Sigmoid colon (tissue), 7 donors: ENCODE results near the gene ROPN1B. TPM values are rescaled to one million over a fixed set of nuclear protein-coding genes. Genes with fewer than 3 reads are reported as not detected.

ENCODE experiments used
- DNase-seq: peaks from one replicate; pipeline ENCODE4 v3.0.0-alpha.2; 2019
- H3K27ac ChIP-seq, 4 donors: fragments of 200-600 bp; sonication (generic); one replicate each; pipeline ENCODE4 v1.5.1; 2016 to 2019; ENCODE audit warnings: mild to moderate bottlenecking in 1 of 4
- H3K27me3 ChIP-seq, 3 donors: fragments of 200-600 bp; sonication (generic); one replicate each; pipeline ENCODE4 v1.5.1; 2019; ENCODE audit warnings: mild to moderate bottlenecking in 1 of 3
- H3K36me3 ChIP-seq, 4 donors: fragments of 200-600 bp; sonication (generic); one replicate each; pipeline ENCODE4 v1.5.1; 2016 to 2019
- H3K4me1 ChIP-seq, 4 donors: fragments of 200-600 bp; sonication (generic); one replicate each; pipeline ENCODE4 v1.5.1; 2017 to 2019
- H3K4me3 ChIP-seq, 4 donors: fragments of 200-600 bp; sonication (generic); one replicate each; pipeline ENCODE4 v1.5.1; 2017 to 2019; ENCODE audit warnings: mild to moderate bottlenecking in 2 of 4, moderate library complexity in 1 of 4
- H3K9me3 ChIP-seq, 4 donors: fragments of 200-600 bp in 3 of 4; sonication (generic) in 3 of 4; one replicate each; pipeline versions ENCODE4 v1.5.1 to v1.6.1; 2013 to 2019
- EP300 ChIP-seq, 4 donors: sonication (generic); formaldehyde crosslinking; IDR thresholded peaks; one replicate each; pipeline ENCODE4 v1.6.1; 2017; ENCODE audit warnings: antibody characterized with exemption in 4 of 4
- POLR2A ChIP-seq, 2 donors: fragments of 450-650 bp; IDR thresholded peaks; one replicate each; pipeline ENCODE4 v1.6.1; 2016; ENCODE audit warnings: antibody characterized with exemption in 2 of 2, mild to moderate bottlenecking in 2 of 2, moderate library complexity in 2 of 2
- POLR2AphosphoS5 ChIP-seq, 4 donors: sonication (generic); formaldehyde crosslinking; IDR thresholded peaks; one replicate each; pipeline ENCODE4 v1.6.1; 2017; ENCODE audit warnings: antibody characterized with exemption in 4 of 4
- WGBS, 2 donors: extraction: QIAGEN DNeasy Blood & Tissue Kit; methylation state at CpG; one replicate each; pipeline ENCODE4 v1.1.7; 2013; 5-methylcytosine and 5-hydroxymethylcytosine counted together
- intact Hi-C: fragments of 100-400 bp; cut with DNase I; formaldehyde crosslinking; loops from one replicate; pipeline ENCODE4 v1.15.1; 2023
- polyA plus RNA-seq, 3 donors: library from polyadenylated mRNA; stranded (reverse); fragments of 200-250 nt; gene quantifications; one replicate each; pipeline ENCODE4 v1.2.3, GENCODE V29; 2013
- total RNA-seq, 4 donors: library from RNA; depleted of rRNA; stranded (reverse); fragments of >200 nt; gene quantifications; one replicate each; pipeline ENCODE4 v1.1.0, GENCODE V29; 2016
- TF ChIP-seq, protein P1 (sequence below), 4 experiments: fragments of 450-650 bp in 3 of 4; fragments of 200-600 bp in 1 of 4; IDR thresholded peaks; one replicate each; pipeline ENCODE4 v1.5.1; 2016 to 2019; ENCODE audit warnings: antibody characterized with exemption in 4 of 4, mild to moderate bottlenecking in 3 of 4, moderate library complexity in 2 of 4
- donor health status: healthy with polysubstance abuse.
- donor health status: Bipolar disorder and iron deficiency.
- donor health status: healthy.

Gene ROPN1B
- total and polyA plus RNA-seq, 7 donors, result 0.06 to 1.1 TPM; not detected in 5

DNA sequence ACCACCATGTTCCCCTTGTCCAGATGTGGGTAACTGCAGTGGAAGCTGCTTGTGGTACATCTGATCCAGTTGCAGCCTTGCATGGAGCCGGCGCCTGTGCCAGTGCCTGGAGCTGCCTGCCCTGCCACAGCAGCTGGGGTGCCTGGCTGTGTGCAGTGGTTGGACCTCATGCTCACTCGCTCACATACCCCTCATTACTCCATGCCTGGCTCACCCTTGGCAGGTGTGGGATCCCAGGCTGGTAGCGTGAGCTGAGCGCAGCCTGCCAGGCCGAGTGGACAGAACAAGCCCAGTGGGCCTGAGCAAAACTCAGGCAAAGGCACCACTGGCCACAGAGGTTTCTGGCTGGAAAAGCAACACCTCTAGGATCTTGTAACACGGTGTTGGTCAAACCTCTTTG, 35.7 kb downstream of the ROPN1B start:
- Histone ChIP-seq H3K36me3 (peaks cover 7 to 37% (median 15%) of the 10 kb centered on the region in 4 donors), H3K4me3 (no peak overlapping the region), H3K4me1 (no peaks in the 10 kb centered on the region), H3K9me3 (peaks cover 0 to 5% (median 0%) of the 10 kb centered on the region in 4 donors), H3K27ac (no peak overlapping the region), H3K27me3 (no peaks in the 10 kb centered on the region)
- no peak for DNase-seq
- intact Hi-C loops, result no loop called here
- WGBS, 2 donors, result 97% methylated on average over 7 of the region's 7 CpGs
- TF ChIP-seq POLR2A (IDR thresholded peaks at IDR 0.05) (no peak), EP300 (IDR thresholded peaks at IDR 0.05) (no peak)
- TF ChIP-seq, protein P1, sequence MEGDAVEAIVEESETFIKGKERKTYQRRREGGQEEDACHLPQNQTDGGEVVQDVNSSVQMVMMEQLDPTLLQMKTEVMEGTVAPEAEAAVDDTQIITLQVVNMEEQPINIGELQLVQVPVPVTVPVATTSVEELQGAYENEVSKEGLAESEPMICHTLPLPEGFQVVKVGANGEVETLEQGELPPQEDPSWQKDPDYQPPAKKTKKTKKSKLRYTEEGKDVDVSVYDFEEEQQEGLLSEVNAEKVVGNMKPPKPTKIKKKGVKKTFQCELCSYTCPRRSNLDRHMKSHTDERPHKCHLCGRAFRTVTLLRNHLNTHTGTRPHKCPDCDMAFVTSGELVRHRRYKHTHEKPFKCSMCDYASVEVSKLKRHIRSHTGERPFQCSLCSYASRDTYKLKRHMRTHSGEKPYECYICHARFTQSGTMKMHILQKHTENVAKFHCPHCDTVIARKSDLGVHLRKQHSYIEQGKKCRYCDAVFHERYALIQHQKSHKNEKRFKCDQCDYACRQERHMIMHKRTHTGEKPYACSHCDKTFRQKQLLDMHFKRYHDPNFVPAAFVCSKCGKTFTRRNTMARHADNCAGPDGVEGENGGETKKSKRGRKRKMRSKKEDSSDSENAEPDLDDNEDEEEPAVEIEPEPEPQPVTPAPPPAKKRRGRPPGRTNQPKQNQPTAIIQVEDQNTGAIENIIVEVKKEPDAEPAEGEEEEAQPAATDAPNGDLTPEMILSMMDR (IDR thresholded peaks at IDR 0.05), result no peak

DNA sequence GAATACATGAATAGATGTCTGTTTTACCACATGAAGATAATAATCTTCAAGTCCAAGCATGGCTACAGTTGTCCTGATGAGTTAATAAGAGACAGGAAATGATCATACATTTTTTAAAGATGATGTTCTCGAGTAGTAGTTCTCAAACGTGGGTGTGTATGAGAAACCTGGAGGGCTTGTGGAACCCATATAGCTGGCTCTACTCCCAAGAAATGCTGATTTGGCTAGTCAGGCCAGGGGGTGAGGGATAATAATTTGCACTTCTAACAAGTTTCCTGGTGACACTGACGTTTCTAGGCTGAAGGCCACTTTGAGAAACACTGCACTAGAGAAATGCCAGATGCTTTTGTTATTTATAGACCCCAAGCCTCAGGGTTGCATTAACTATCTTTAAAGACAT, 37.0 kb downstream of the ROPN1B start:
- 59 to 61% methylated on average over 3 of the region's 3 CpGs for WGBS, 2 donors
- intact Hi-C loops, result no loop called here
- DNase-seq, result no peak
- TF ChIP-seq EP300 (IDR thresholded peaks at IDR 0.05) (no peak), POLR2A (IDR thresholded peaks at IDR 0.05) (no peak), POLR2AphosphoS5 (IDR thresholded peaks at IDR 0.05) (no peak)
- TF ChIP-seq, protein P1 (IDR thresholded peaks at IDR 0.05), result no peak
- Histone ChIP-seq H3K27ac (no peak overlapping the region), H3K9me3 (no peaks in the 10 kb centered on the region), H3K4me1 (no peaks in the 10 kb centered on the region), H3K36me3 (peaks cover 7 to 48% (median 18%) of the 10 kb centered on the region in 4 donors), H3K27me3 (no peaks in the 10 kb centered on the region), H3K4me3 (no peak overlapping the region)

DNA sequence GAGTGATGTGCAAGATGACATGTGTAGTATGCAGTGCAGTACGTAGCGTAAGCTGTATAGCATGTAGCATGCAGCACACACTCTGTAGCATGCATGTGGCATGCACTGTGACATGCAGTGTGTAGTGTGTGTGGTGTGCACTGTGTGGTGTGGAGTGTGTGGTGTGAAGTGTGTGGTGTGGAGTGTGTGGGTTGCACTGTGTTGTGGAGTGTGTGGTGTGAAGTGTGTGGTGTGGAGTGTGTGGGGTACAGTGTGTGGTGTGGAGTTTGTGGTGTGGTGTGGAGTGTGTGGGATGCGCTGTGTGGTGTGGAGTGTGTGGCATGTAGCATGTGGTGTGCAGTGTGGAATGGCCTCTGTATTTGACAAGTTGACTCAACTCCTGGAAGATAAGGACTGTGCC, 39.2 kb downstream of the ROPN1B start:
- no peak overlapping the region for H3K27ac ChIP-seq
- 97% methylated on average over 3 of the region's 3 CpGs for WGBS, 2 donors

DNA sequence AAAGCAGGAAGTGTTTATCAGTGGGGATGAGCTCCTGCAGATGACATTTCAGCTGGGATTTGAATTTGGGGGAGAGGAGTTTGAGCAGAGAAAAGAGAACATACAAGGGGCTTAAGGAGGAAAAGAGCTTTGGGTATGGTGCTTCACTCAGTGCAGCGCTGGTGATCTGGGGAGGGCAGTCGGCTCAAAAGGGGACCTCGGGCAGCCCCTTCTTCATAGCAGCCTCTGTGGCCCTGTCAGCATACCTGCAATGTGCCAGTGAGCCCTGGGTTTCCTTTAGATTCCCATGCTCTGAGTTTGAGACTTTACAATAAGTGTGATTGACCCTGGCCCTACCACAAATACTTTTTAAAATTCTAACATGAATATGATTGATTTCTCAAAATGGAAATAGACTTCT, 40.2 kb downstream of the ROPN1B start:
- no peak overlapping the region for H3K4me3 ChIP-seq
- DNase-seq, result no peak
- peaks cover 7 to 68% (median 18%) of the 10 kb centered on the region in 4 donors for H3K36me3 ChIP-seq
- H3K4me1 ChIP-seq, result peaks cover 0 to 8% (median 6%) of the 10 kb centered on the region in 4 donors
- 96% methylated on average over 3 of the region's 3 CpGs for WGBS, 2 donors
- H3K9me3 ChIP-seq, result no peaks in the 10 kb centered on the region
- H3K27me3 ChIP-seq, result no peaks in the 10 kb centered on the region
- no peak for TF ChIP-seq POLR2AphosphoS5 (IDR thresholded peaks at IDR 0.05)
- TF ChIP-seq, protein P1 (IDR thresholded peaks at IDR 0.05), result no peak
- no peak overlapping the region for H3K27ac ChIP-seq
- intact Hi-C loops, result no loop called here

More for the DNA sequence above, 39.2 kb downstream of the ROPN1B start:
- Histone ChIP-seq H3K27me3 (no peaks in the 10 kb centered on the region), H3K4me3 (no peak overlapping the region), H3K36me3 (peaks cover 7 to 62% (median 18%) of the 10 kb centered on the region in 4 donors), H3K9me3 (no peaks in the 10 kb centered on the region), H3K4me1 (no peaks in the 10 kb centered on the region)
- DNase-seq, result no peak
- intact Hi-C loops, result no loop called here
- no peak for TF ChIP-seq POLR2AphosphoS5 (IDR thresholded peaks at IDR 0.05)
- TF ChIP-seq EP300 (IDR thresholded peaks at IDR 0.05), result no peak
- no peak for TF ChIP-seq POLR2A (IDR thresholded peaks at IDR 0.05)
- TF ChIP-seq, protein P1 (IDR thresholded peaks at IDR 0.05), result no peak

DNA sequence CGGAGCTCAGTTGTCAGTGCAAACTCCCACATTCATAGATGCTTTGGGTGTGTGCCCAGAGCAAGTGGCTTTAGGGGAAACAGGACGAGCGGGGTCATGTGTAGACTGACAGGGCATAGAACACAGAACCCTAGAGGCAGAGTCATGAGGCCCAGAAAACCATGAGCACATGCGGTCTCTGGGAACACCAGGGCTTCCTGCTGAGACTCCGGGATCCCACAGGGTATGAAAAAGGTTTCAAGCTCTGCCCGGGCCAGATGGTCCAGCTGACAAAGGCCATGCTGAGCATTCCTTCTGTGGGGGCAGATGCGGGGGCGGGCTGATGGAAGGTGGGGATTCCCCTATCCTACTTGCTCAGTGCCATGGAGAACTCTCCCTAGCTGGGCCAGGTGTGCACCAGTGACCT, 44.8 kb downstream of the ROPN1B start:
- H3K4me1 ChIP-seq, result peaks cover 0 to 22% (median 12%) of the 10 kb centered on the region in 4 donors
- TF ChIP-seq EP300 (IDR thresholded peaks at IDR 0.05) (no peak), POLR2AphosphoS5 (IDR thresholded peaks at IDR 0.05) (no peak)
- TF ChIP-seq, protein P1 (IDR thresholded peaks at IDR 0.05), result no peak
- no peak overlapping the region for H3K27ac ChIP-seq
- no peak overlapping the region for H3K4me3 ChIP-seq
- WGBS, 2 donors, result 93 to 94% methylated on average over 8 of the region's 8 CpGs
- DNase-seq, result peak; percentile 50
- H3K9me3 ChIP-seq, result no peaks in the 10 kb centered on the region
- H3K27me3 ChIP-seq, result no peaks in the 10 kb centered on the region
- intact Hi-C loops, result no loop called here
- peaks cover 0 to 50% (median 3%) of the 10 kb centered on the region in 4 donors for H3K36me3 ChIP-seq
